CD8-positive, alpha-beta memory T cell (primary cell): ENCODE results near the gene PROSER3. TPM values are rescaled to one million over a fixed set of nuclear protein-coding genes. Genes with fewer than 3 reads are reported as not detected.
"Not testable (repeated sequence)": the region's sequence is repeated elsewhere in the genome, so short reads cannot be mapped to it uniquely, and the experiment has no call there.

Experiments
- CTCF ChIA-PET: fragments of 350-600 bp; sonication (Branson Sonifier 250); formaldehyde crosslinking; loops from one replicate; lab custom pipeline; 2021; ENCODE audit warnings: antibody characterized with exemption; lab: Charles Lee
- POLR2A ChIA-PET: fragments of 350-600 bp; sonication (Branson Sonifier 250); formaldehyde crosslinking; loops from one replicate; lab custom pipeline; 2021; ENCODE audit warnings: antibody characterized with exemption; lab: Charles Lee
- DNase-seq, 5 donors: peaks; one replicate each; pipeline versions ENCODE4 v3.0.0 to v3.0.0-alpha.2; 2020 to 2022; ENCODE audit warnings: mixed read lengths in 1 of 5
- H3K27ac ChIP-seq: one replicate; pipeline ENCODE4 v1.7.0; 2013; ENCODE audit warnings: low read depth, mild to moderate bottlenecking, low read length, moderate library complexity
- H3K27me3 ChIP-seq: 2 replicates; pipeline ENCODE4 v1.7.0; 2013; ENCODE audit warnings: low read length, mild to moderate bottlenecking; ENCODE audit not compliant: insufficient read depth, poor library complexity, severe bottlenecking
- H3K36me3 ChIP-seq: 2 replicates; pipeline ENCODE4 v1.7.0; 2013; ENCODE audit warnings: mild to moderate bottlenecking, low read length, moderate library complexity; ENCODE audit not compliant: insufficient read depth
- H3K4me1 ChIP-seq: 2 replicates; pipeline ENCODE4 v1.7.0; 2013; ENCODE audit warnings: mild to moderate bottlenecking, low read length, moderate library complexity; ENCODE audit not compliant: insufficient read depth
- H3K4me3 ChIP-seq: 2 replicates; pipeline ENCODE4 v1.7.0; 2013; ENCODE audit warnings: mild to moderate bottlenecking, low read length
- H3K9me3 ChIP-seq: 2 replicates; pipeline ENCODE4 v1.7.0; 2013; ENCODE audit warnings: mild to moderate bottlenecking, low read length
- H3K27ac Mint-ChIP-seq, 8 donors: one replicate each; pipeline ENCODE4 v1.8.0; 2020 to 2021; ENCODE audit warnings: mixed read lengths in 8 of 8, mild to moderate bottlenecking in 6 of 8, inconsistent platforms in 3 of 8, moderate library complexity in 3 of 8
- H3K27me3 Mint-ChIP-seq, 2 donors: one replicate each; pipeline ENCODE4 v1.8.0; 2020 to 2021; ENCODE audit warnings: mixed read lengths in 2 of 2, mild to moderate bottlenecking in 1 of 2, moderate library complexity in 1 of 2
- H3K36me3 Mint-ChIP-seq, 3 donors: one replicate each; pipeline ENCODE4 v1.8.0; 2020 to 2021; ENCODE audit warnings: mixed read lengths in 3 of 3, inconsistent platforms in 1 of 3, mild to moderate bottlenecking in 1 of 3
- H3K4me1 Mint-ChIP-seq, 3 donors: one replicate each; pipeline ENCODE4 v1.8.0; 2020 to 2021; ENCODE audit warnings: mixed read lengths in 3 of 3, inconsistent platforms in 1 of 3, mild to moderate bottlenecking in 1 of 3
- H3K4me3 Mint-ChIP-seq, 7 donors: one replicate each; pipeline ENCODE4 v1.8.0; 2020 to 2021; ENCODE audit warnings: mixed read lengths in 7 of 7, mild to moderate bottlenecking in 6 of 7, moderate library complexity in 4 of 7, inconsistent platforms in 2 of 7
- H3K9me3 Mint-ChIP-seq, 5 donors: one replicate each; pipeline ENCODE4 v1.8.0; 2020 to 2022; ENCODE audit warnings: mixed read lengths in 5 of 5, mild to moderate bottlenecking in 3 of 5, moderate library complexity in 2 of 5, inconsistent platforms in 1 of 5
- polyA plus RNA-seq: library from polyadenylated mRNA; unstranded; fragments of 300-500 nt; fragmentation: Illumina TruSeq; gene quantifications from one replicate; pipeline ENCODE4 v1.2.3, GENCODE V29; 2021
- total RNA-seq, 2 experiments: library from RNA; stranded (reverse); gene quantifications; one replicate each; pipeline ENCODE4 v1.2.3, GENCODE V29; 2021

Gene PROSER3
- total and polyA plus RNA-seq, 3 experiments from 2014 or later, result 8.3 to 40.5 (median 35.2) TPM

DNA sequence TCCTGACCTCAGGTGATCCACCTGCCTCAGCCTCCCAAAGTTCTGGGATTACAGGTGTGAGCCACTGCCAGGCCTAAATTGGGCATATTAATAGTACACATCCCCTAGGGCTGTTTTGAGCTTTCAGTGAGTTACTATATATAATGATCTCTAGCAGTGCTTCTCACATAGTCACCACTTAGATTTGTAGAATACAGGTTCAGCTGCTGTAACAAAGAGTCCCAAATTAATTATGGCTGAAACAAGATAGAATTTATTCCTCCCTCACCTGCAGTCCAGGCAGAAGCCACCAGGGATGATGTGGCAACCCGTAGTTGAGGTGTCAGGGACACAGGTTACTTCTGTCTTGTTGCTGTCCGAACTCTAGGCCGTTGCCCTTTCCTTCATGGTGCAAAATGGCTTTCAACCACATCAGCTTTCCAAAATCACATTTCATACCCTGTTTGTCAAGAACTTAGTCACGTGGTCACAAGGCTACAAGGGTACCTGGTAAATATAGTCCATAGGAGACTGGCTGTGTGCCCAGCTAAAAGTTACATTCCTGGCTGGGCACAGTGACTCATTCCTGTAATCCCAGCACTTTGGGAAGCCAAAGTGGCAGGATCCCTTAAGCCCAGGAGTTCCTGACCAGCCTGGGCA is 2.9 kb downstream of the PROSER3 start:
- H3K4me1 ChIP-seq, result peaks cover 22% of the 10 kb centered on the region
- Mint-ChIP-seq H3K36me3 (peaks cover 0 to 44% (median 0%) of the 10 kb centered on the region in 3 donors), H3K27ac (no peak overlapping the region), H3K4me3 (peak overlapping the region in 2 of 7 donors; percentile 13 to 61), H3K4me1 (peaks cover 20 to 41% (median 20%) of the 10 kb centered on the region in 3 donors), H3K9me3 (peaks cover 0 to 2% (median 0%) of the 10 kb centered on the region in 5 donors), H3K27me3 (peaks cover 0 to 2% of the 10 kb centered on the region in 2 donors)
- DNase-seq, result no peak
- ChIA-PET CTCF (no interaction called here), POLR2A (no interaction called here)
- H3K36me3 ChIP-seq, result peaks cover 5% of the 10 kb centered on the region
- no peaks in the 10 kb centered on the region for H3K9me3 ChIP-seq
- no peak overlapping the region for H3K4me3 ChIP-seq
- no peak overlapping the region for H3K27ac ChIP-seq
- no peaks in the 10 kb centered on the region for H3K27me3 ChIP-seq

DNA sequence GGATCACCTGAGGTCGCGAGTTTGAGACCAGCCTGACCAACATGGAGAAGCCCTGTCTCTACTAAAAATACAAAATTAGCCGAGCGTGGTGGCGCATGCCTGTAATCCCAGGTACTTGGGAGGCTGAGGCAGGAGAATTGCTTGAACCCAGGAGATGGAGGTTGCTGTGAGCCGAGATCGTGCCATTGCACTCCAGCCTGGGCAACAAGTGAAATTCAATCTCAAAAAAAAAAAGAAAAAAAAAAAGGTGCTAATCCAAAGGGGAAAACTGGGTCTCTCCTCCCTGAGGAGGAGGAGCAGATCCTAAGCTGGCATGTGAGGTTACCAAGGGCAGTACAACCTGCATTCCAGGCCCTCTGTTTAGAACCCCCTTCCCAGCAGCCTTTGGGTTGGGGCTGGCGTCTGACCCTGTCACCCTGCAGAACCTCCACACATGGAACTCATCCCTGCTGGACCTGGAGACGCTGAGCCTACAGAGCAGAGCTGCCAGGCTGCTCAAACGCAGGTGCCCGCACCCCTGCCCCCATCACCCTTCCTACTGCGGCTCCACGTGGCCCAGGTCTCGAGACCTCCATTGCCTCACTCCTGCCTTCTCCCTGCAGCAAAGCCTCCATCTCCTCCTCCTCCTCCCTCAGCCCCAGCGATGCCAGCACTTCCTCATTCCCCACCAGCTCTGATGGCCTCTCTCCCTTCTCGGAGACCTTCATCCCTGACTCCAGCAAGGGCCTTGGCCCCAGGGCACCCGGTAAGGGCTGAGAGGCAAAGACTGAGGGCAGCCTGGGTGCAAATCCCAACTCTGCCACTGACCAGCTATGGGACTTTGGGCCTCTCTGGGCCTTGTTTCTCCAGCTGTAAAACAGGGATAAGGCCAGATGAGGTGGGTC is 6.7 kb downstream of the PROSER3 start:
- Histone ChIP-seq H3K4me1 (no peaks in the 10 kb centered on the region), H3K27ac (no peak overlapping the region), H3K27me3 (no peaks in the 10 kb centered on the region), H3K4me3 (no peak overlapping the region), H3K9me3 (no peaks in the 10 kb centered on the region), H3K36me3 (peaks cover 5% of the 10 kb centered on the region)
- Mint-ChIP-seq H3K4me1 (peaks cover 2 to 11% (median 3%) of the 10 kb centered on the region in 3 donors), H3K27me3 (no peaks in the 10 kb centered on the region), H3K36me3 (peaks cover 0 to 55% (median 0%) of the 10 kb centered on the region in 3 donors), H3K4me3 (no peak overlapping the region), H3K9me3 (no peaks in the 10 kb centered on the region), H3K27ac (no peak overlapping the region)
- POLR2A ChIA-PET, result interaction anchor here (1.0 kb wide), 1 partner anchor 17 kb away, joined by 5 read pairs; no protein-coding TSS in a partner anchor
- no peak for DNase-seq
- CTCF ChIA-PET, result no interaction called here

DNA sequence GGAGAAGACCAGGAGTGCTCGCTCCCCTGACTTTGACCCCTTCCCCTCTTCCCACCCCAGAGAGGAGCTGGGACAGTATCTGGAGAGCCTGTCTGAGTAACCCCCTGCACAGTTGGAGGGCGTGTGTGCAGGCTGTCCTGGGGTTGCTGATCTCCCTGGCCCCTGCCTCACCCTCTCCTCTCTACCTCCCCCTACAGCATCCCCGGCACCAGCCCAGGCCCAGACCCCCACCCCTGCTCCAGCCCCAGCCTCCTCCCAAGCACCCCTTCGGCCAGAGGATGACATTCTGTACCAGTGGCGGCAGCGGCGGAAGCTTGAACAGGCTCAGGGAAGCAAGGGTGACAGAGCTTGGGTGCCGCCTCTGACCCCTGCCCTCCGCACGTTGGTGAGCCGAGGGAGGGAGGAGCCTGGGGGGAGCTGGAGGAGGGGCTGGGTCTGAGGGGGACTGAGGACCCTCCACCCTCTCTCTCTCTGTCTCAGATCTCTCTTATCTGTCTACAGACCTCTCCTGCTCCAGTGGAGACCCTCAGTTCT is 8.7 kb downstream of the PROSER3 start:
- ChIA-PET POLR2A (no interaction called here), CTCF (interaction anchor here (0.6 kb wide), 1 partner anchor 141 kb away, joined by 4 read pairs; no protein-coding TSS in a partner anchor)
- no peak for DNase-seq
- peak overlapping the region in 1 of 8 donors; percentile 57 for H3K27ac Mint-ChIP-seq
- H3K4me1 Mint-ChIP-seq, result no peaks in the 10 kb centered on the region
- no peak overlapping the region for H3K4me3 ChIP-seq
- no peaks in the 10 kb centered on the region for H3K9me3 Mint-ChIP-seq
- H3K4me1 ChIP-seq, result no peaks in the 10 kb centered on the region
- H3K36me3 ChIP-seq, result no peaks in the 10 kb centered on the region
- H3K4me3 Mint-ChIP-seq, result no peak overlapping the region
- no peaks in the 10 kb centered on the region for H3K27me3 Mint-ChIP-seq
- H3K27me3 ChIP-seq, result no peaks in the 10 kb centered on the region
- H3K27ac ChIP-seq, result no peak overlapping the region
- peaks cover 0 to 47% (median 0%) of the 10 kb centered on the region in 3 donors for H3K36me3 Mint-ChIP-seq
- no peaks in the 10 kb centered on the region for H3K9me3 ChIP-seq

DNA sequence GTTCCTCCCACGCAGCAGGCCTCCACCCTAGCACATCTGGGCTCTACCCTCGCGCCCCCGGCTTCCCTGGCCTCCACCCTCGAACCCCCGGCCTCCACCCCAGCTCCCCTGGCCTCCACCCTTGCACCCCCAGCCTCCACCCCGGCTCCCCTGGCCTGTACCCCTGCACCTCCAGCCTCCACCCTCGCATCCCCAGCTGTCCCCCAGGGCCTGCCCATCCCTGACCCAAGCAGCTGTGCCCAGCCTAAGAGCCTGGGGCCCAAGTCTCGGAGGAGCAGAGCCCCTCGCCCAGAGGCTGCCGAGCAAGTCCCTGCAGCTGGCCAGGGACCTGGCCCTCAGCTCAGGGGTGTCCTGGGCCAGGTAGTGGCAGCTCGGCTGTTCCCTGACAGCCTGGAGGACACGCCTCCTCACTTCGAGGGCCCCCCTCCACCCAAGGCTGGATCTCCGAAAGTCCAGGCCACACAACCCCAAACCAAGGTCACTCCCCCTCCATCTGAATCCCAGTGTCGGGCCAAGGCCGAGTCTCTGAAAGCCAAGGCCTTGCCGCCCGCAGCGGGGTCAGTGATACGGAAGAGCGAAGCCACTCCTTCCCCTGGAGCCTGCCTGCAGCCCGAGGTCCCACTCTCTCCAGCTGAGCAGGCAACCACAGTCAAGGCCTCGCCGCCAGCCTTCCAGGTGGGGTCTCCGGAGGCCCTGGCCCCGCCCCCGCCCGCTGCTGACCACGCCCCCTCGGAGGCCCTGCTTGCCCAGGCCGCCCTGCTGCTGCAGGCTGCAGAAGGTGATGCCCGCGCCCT is 9.5 kb downstream of the PROSER3 start:
- Histone ChIP-seq H3K27me3 (no peaks in the 10 kb centered on the region), H3K36me3 (no peaks in the 10 kb centered on the region), H3K27ac (no peak overlapping the region), H3K4me3 (no peak overlapping the region), H3K9me3 (no peaks in the 10 kb centered on the region), H3K4me1 (no peaks in the 10 kb centered on the region)
- no peak for DNase-seq
- no peak overlapping the region for H3K27ac Mint-ChIP-seq
- no peaks in the 10 kb centered on the region for H3K27me3 Mint-ChIP-seq
- H3K4me3 Mint-ChIP-seq, result no peak overlapping the region
- ChIA-PET CTCF (interaction anchor here (0.6 kb wide), 1 partner anchor 142 kb away, joined by 4 read pairs; no protein-coding TSS in a partner anchor), POLR2A (no interaction called here)
- no peaks in the 10 kb centered on the region for H3K4me1 Mint-ChIP-seq
- H3K36me3 Mint-ChIP-seq, result peaks cover 0 to 40% (median 0%) of the 10 kb centered on the region in 3 donors
- no peaks in the 10 kb centered on the region for H3K9me3 Mint-ChIP-seq

GRCh38 chr19:35768082-35768421 is 10.1 kb downstream of the PROSER3 start:
- H3K4me3 ChIP-seq, result no peak overlapping the region

DNA sequence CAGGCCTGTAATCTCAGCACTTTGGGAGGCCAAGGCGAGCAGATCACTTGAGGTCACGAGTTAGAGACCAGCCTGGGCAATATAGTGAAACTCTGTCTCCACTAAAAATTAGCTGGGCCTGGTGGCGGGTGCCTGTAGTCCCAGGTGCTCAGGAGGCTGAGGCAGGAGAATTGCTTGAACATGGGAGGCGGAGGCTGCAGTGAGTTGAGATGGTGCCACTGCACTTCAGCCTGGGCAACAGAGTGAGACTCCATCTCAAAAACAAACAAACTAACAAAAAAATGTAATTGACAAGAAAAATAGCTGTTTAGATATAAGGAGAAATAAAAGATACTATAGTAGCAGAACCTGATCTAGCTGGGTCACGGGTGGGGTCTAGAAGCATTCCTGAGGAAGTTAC is 14.4 kb downstream of the PROSER3 start:
- H3K9me3 Mint-ChIP-seq, H3K4me3 ChIP-seq, H3K27me3 Mint-ChIP-seq, H3K27ac ChIP-seq, H3K36me3 ChIP-seq, H3K9me3 ChIP-seq, CTCF ChIA-PET, POLR2A ChIA-PET, H3K4me3 Mint-ChIP-seq, H3K27me3 ChIP-seq, DNase-seq: not testable (repeated sequence)
- peak overlapping the region in 1 of 8 donors; percentile 89 for H3K27ac Mint-ChIP-seq
- H3K36me3 Mint-ChIP-seq, result peaks cover 0 to 10% (median 0%) of the 10 kb centered on the region in 3 donors
- peaks cover 21 to 23% (median 22%) of the 10 kb centered on the region in 3 donors for H3K4me1 Mint-ChIP-seq
- peaks cover 17% of the 10 kb centered on the region for H3K4me1 ChIP-seq

More at GRCh38 chr19:35768082-35768421, 10.1 kb downstream of the PROSER3 start:
- no peaks in the 10 kb centered on the region for H3K9me3 Mint-ChIP-seq
- Histone ChIP-seq H3K4me1 (no peaks in the 10 kb centered on the region), H3K36me3 (no peaks in the 10 kb centered on the region), H3K27ac (no peak overlapping the region), H3K27me3 (no peaks in the 10 kb centered on the region), H3K9me3 (no peaks in the 10 kb centered on the region)
- ChIA-PET POLR2A (no interaction called here), CTCF (no interaction called here)
- no peak overlapping the region for H3K27ac Mint-ChIP-seq
- no peak for DNase-seq
- no peaks in the 10 kb centered on the region for H3K27me3 Mint-ChIP-seq
- H3K4me3 Mint-ChIP-seq, result no peak overlapping the region
- peaks cover 0 to 2% (median 0%) of the 10 kb centered on the region in 3 donors for H3K4me1 Mint-ChIP-seq
- H3K36me3 Mint-ChIP-seq, result peaks cover 0 to 40% (median 0%) of the 10 kb centered on the region in 3 donors

- no peak for DNase-seq
- Histone ChIP-seq H3K36me3 (no peaks in the 10 kb centered on the region), H3K9me3 (no peaks in the 10 kb centered on the region), H3K4me1 (peaks cover 17% of the 10 kb centered on the region), H3K4me3 (no peak overlapping the region), H3K27ac (no peak overlapping the region), H3K27me3 (no peaks in the 10 kb centered on the region)
- H3K27ac Mint-ChIP-seq, result no peak overlapping the region
- H3K4me1 Mint-ChIP-seq, result peaks cover 21 to 23% (median 22%) of the 10 kb centered on the region in 3 donors
- H3K9me3 Mint-ChIP-seq, result no peaks in the 10 kb centered on the region
- peaks cover 0 to 7% (median 0%) of the 10 kb centered on the region in 3 donors for H3K36me3 Mint-ChIP-seq
- ChIA-PET CTCF (no interaction called here), POLR2A (interaction anchor here (0.6 kb wide), 1 partner anchor 28 kb away, joined by 5 read pairs; no protein-coding TSS in a partner anchor)
- no peaks in the 10 kb centered on the region for H3K27me3 Mint-ChIP-seq
- peak overlapping the region in 1 of 7 donors; percentile 48 for H3K4me3 Mint-ChIP-seq
Observed at GRCh38 chr19:35773020-35773806, 15.2 kb downstream of the PROSER3 start.
